Neutrophil (primary cell): ENCODE results near the gene SC5D.

Source experiments
- H3K27ac ChIP-seq: fragments of 200-600 bp; sonication (generic); 2 replicates; pipeline ENCODE4 v1.5.1; 2016; ENCODE audit warnings: mild to moderate bottlenecking, moderate library complexity
- H3K27me3 ChIP-seq: fragments of 200-600 bp; sonication (generic); 2 replicates; pipeline ENCODE4 v1.6.0; 2016; ENCODE audit warnings: mild to moderate bottlenecking
- H3K36me3 ChIP-seq: fragments of 200-600 bp; sonication (generic); 2 replicates; pipeline ENCODE4 v1.5.1; 2017
- H3K4me1 ChIP-seq, 2 experiments: fragments of 200-600 bp in 1 of 2; sonication (generic) in 1 of 2; 1 replicate in 1 of 2; 2 replicates in 1 of 2; pipeline versions ENCODE4 v1.5.1 to v1.6.1; 2013 to 2016; ENCODE audit warnings: low read depth in 1 of 2, low read length in 1 of 2, mild to moderate bottlenecking in 1 of 2, moderate library complexity in 1 of 2; ENCODE audit not compliant: control insufficient read depth in 1 of 2, insufficient read depth in 1 of 2
- H3K4me3 ChIP-seq, 2 experiments: fragments of 200-600 bp in 1 of 2; sonication (generic) in 1 of 2; 1 replicate in 1 of 2; 2 replicates in 1 of 2; pipeline ENCODE4 v1.5.1; 2013 to 2016; ENCODE audit warnings: low read depth in 1 of 2, low read length in 1 of 2, mild to moderate bottlenecking in 1 of 2, moderate library complexity in 1 of 2
- H3K9me3 ChIP-seq: fragments of 200-600 bp; sonication (generic); 2 replicates; pipeline ENCODE4 v1.5.1; 2016
- CTCF ChIP-seq: fragments of 200-600 bp; sonication (generic); IDR thresholded peaks from 2 replicates; pipeline ENCODE4 v1.5.1; 2016; ENCODE audit warnings: antibody characterized with exemption

Gene SC5D

GRCh38 chr11:121337078-121337477 lies 44.5 kb downstream of the SC5D start:
- Histone ChIP-seq H3K27me3 (peaks cover 13% of the 10 kb centered on the region), H3K36me3 (no peaks in the 10 kb centered on the region), H3K4me1 (peaks cover 23 to 27% of the 10 kb centered on the region in 2 experiments), H3K27ac (no peak overlapping the region), H3K9me3 (no peaks in the 10 kb centered on the region), H3K4me3 (no peak overlapping the region)
- TF ChIP-seq CTCF = no peak

- Histone ChIP-seq H3K27me3 (peaks cover 13% of the 10 kb centered on the region), H3K27ac (no peak overlapping the region), H3K9me3 (no peaks in the 10 kb centered on the region), H3K4me1 (peaks cover 23 to 27% of the 10 kb centered on the region in 2 experiments), H3K4me3 (no peak overlapping the region), H3K36me3 (no peaks in the 10 kb centered on the region)
- no peak for TF ChIP-seq CTCF
Measured at GRCh38 chr11:121337740-121338272, 45.2 kb downstream of the SC5D start.

- Histone ChIP-seq H3K4me1 (peaks cover 23 to 27% of the 10 kb centered on the region in 2 experiments), H3K9me3 (no peaks in the 10 kb centered on the region), H3K4me3 (no peak overlapping the region), H3K27ac (no peak overlapping the region), H3K27me3 (peaks cover 11% of the 10 kb centered on the region), H3K36me3 (no peaks in the 10 kb centered on the region)
- TF ChIP-seq CTCF = no peak
Measured at GRCh38 chr11:121338536-121338935, 46.0 kb downstream of the SC5D start.

GRCh38 chr11:121340032-121340580 lies 47.5 kb downstream of the SC5D start:
- no peaks in the 10 kb centered on the region for H3K27me3 ChIP-seq

GRCh38 chr11:121341609-121342008 lies 49.0 kb downstream of the SC5D start:
- H3K4me3 ChIP-seq = no peak overlapping the region
- peaks cover 23% of the 10 kb centered on the region in 2 experiments for H3K4me1 ChIP-seq
- no peaks in the 10 kb centered on the region for H3K9me3 ChIP-seq
- H3K27me3 ChIP-seq = no peaks in the 10 kb centered on the region
- no peaks in the 10 kb centered on the region for H3K36me3 ChIP-seq
- no peak overlapping the region for H3K27ac ChIP-seq
- no peak for TF ChIP-seq CTCF

More at GRCh38 chr11:121340032-121340580, 47.5 kb downstream of the SC5D start:
- Histone ChIP-seq H3K4me3 (no peak overlapping the region), H3K27ac (peak overlapping the region; percentile 70), H3K36me3 (no peaks in the 10 kb centered on the region), H3K9me3 (no peaks in the 10 kb centered on the region), H3K4me1 (peaks cover 23 to 27% of the 10 kb centered on the region in 2 experiments)
- no peak for TF ChIP-seq CTCF
